Measurements from ENCODE around the gene CCDC70.

CCDC70 gene

GRCh38 chr13:51865838-51866237 lies 4.1 kb downstream of the CCDC70 start:
- no peaks in the 10 kb centered on the region for H3K27me3 ChIP-seq (ENCODE audit: control insufficient read depth, insufficient read depth, low read length)
- no peak overlapping the region for H3K9ac ChIP-seq (ENCODE audit: low read depth, low read length)
- H3K36me3 ChIP-seq (ENCODE audit: control insufficient read depth, insufficient read depth, low read length): no peaks in the 10 kb centered on the region
- H3K4me1 ChIP-seq (ENCODE audit: control insufficient read depth, insufficient read depth, low read length): no peaks in the 10 kb centered on the region
- H3K4me3 ChIP-seq (ENCODE audit: low read depth, low read length): no peak overlapping the region
- H3K27ac ChIP-seq (ENCODE audit: low read depth, low read length): no peak overlapping the region
- no peaks in the 10 kb centered on the region for H3K9me3 ChIP-seq (ENCODE audit: control insufficient read depth, insufficient read depth, low read length)

- H3K36me3 ChIP-seq (ENCODE audit: control insufficient read depth, insufficient read depth, low read length): no peaks in the 10 kb centered on the region
- no peaks in the 10 kb centered on the region for H3K4me1 ChIP-seq (ENCODE audit: control insufficient read depth, insufficient read depth, low read length)
- H3K4me3 ChIP-seq (ENCODE audit: low read depth, low read length): no peak overlapping the region
- no peaks in the 10 kb centered on the region for H3K27me3 ChIP-seq (ENCODE audit: control insufficient read depth, insufficient read depth, low read length)
- no peak overlapping the region for H3K9ac ChIP-seq (ENCODE audit: low read depth, low read length)
- no peak overlapping the region for H3K27ac ChIP-seq (ENCODE audit: low read depth, low read length)
- H3K9me3 ChIP-seq (ENCODE audit: control insufficient read depth, insufficient read depth, low read length): no peaks in the 10 kb centered on the region
Measured at GRCh38 chr13:51867062-51867461, 5.3 kb downstream of the CCDC70 start.

- Histone ChIP-seq H3K9me3 (ENCODE audit: control insufficient read depth, insufficient read depth, low read length) (no peaks in the 10 kb centered on the region), H3K27ac (ENCODE audit: low read depth, low read length) (no peak overlapping the region), H3K9ac (ENCODE audit: low read depth, low read length) (no peak overlapping the region), H3K27me3 (ENCODE audit: control insufficient read depth, insufficient read depth, low read length) (no peaks in the 10 kb centered on the region), H3K4me3 (ENCODE audit: low read depth, low read length) (no peak overlapping the region), H3K36me3 (ENCODE audit: control insufficient read depth, insufficient read depth, low read length) (no peaks in the 10 kb centered on the region), H3K4me1 (ENCODE audit: control insufficient read depth, insufficient read depth, low read length) (no peaks in the 10 kb centered on the region)
Measured at GRCh38 chr13:51869916-51870315, 8.1 kb downstream of the CCDC70 start.

GRCh38 chr13:51870616-51871015 lies 8.8 kb downstream of the CCDC70 start:
- H3K9me3 ChIP-seq (ENCODE audit: control insufficient read depth, insufficient read depth, low read length): no peaks in the 10 kb centered on the region
- H3K9ac ChIP-seq (ENCODE audit: low read depth, low read length): no peak overlapping the region
- H3K27me3 ChIP-seq (ENCODE audit: control insufficient read depth, insufficient read depth, low read length): no peaks in the 10 kb centered on the region
- H3K4me1 ChIP-seq (ENCODE audit: control insufficient read depth, insufficient read depth, low read length): no peaks in the 10 kb centered on the region
- H3K36me3 ChIP-seq (ENCODE audit: control insufficient read depth, insufficient read depth, low read length): no peaks in the 10 kb centered on the region
- no peak overlapping the region for H3K4me3 ChIP-seq (ENCODE audit: low read depth, low read length)
- no peak overlapping the region for H3K27ac ChIP-seq (ENCODE audit: low read depth, low read length)

- Histone ChIP-seq H3K27ac (ENCODE audit: low read depth, low read length) (no peak overlapping the region), H3K9ac (ENCODE audit: low read depth, low read length) (no peak overlapping the region), H3K36me3 (ENCODE audit: control insufficient read depth, insufficient read depth, low read length) (no peaks in the 10 kb centered on the region)
Measured at GRCh38 chr13:51873117-51873798, 11.5 kb downstream of the CCDC70 start.

GRCh38 chr13:51873837-51874236 lies 12.1 kb downstream of the CCDC70 start:
- H3K9me3 ChIP-seq (ENCODE audit: control insufficient read depth, insufficient read depth, low read length): no peaks in the 10 kb centered on the region
- H3K27me3 ChIP-seq (ENCODE audit: control insufficient read depth, insufficient read depth, low read length): no peaks in the 10 kb centered on the region
- no peaks in the 10 kb centered on the region for H3K36me3 ChIP-seq (ENCODE audit: control insufficient read depth, insufficient read depth, low read length)
- H3K9ac ChIP-seq (ENCODE audit: low read depth, low read length): no peak overlapping the region
- H3K4me3 ChIP-seq (ENCODE audit: low read depth, low read length): no peak overlapping the region
- H3K27ac ChIP-seq (ENCODE audit: low read depth, low read length): no peak overlapping the region
- no peaks in the 10 kb centered on the region for H3K4me1 ChIP-seq (ENCODE audit: control insufficient read depth, insufficient read depth, low read length)

More at GRCh38 chr13:51873117-51873798, 11.5 kb downstream of the CCDC70 start:
- H3K27me3 ChIP-seq (ENCODE audit: control insufficient read depth, insufficient read depth, low read length): no peaks in the 10 kb centered on the region
- no peak overlapping the region for H3K4me3 ChIP-seq (ENCODE audit: low read depth, low read length)
- H3K4me1 ChIP-seq (ENCODE audit: control insufficient read depth, insufficient read depth, low read length): no peaks in the 10 kb centered on the region
- no peaks in the 10 kb centered on the region for H3K9me3 ChIP-seq (ENCODE audit: control insufficient read depth, insufficient read depth, low read length)

GRCh38 chr13:51874651-51875050 lies 12.9 kb downstream of the CCDC70 start:
- no peaks in the 10 kb centered on the region for H3K27me3 ChIP-seq (ENCODE audit: control insufficient read depth, insufficient read depth, low read length)
- H3K27ac ChIP-seq (ENCODE audit: low read depth, low read length): no peak overlapping the region
- H3K9ac ChIP-seq (ENCODE audit: low read depth, low read length): no peak overlapping the region
- no peaks in the 10 kb centered on the region for H3K9me3 ChIP-seq (ENCODE audit: control insufficient read depth, insufficient read depth, low read length)
- no peaks in the 10 kb centered on the region for H3K36me3 ChIP-seq (ENCODE audit: control insufficient read depth, insufficient read depth, low read length)
- no peak overlapping the region for H3K4me3 ChIP-seq (ENCODE audit: low read depth, low read length)
- no peaks in the 10 kb centered on the region for H3K4me1 ChIP-seq (ENCODE audit: control insufficient read depth, insufficient read depth, low read length)

GRCh38 chr13:51879133-51879532 lies 17.4 kb downstream of the CCDC70 start:
- no peaks in the 10 kb centered on the region for H3K4me1 ChIP-seq (ENCODE audit: control insufficient read depth, insufficient read depth, low read length)
- no peaks in the 10 kb centered on the region for H3K27me3 ChIP-seq (ENCODE audit: control insufficient read depth, insufficient read depth, low read length)
- no peaks in the 10 kb centered on the region for H3K36me3 ChIP-seq (ENCODE audit: control insufficient read depth, insufficient read depth, low read length)
- H3K9ac ChIP-seq (ENCODE audit: low read depth, low read length): no peak overlapping the region
- H3K27ac ChIP-seq (ENCODE audit: low read depth, low read length): no peak overlapping the region
- H3K4me3 ChIP-seq (ENCODE audit: low read depth, low read length): no peak overlapping the region
- H3K9me3 ChIP-seq (ENCODE audit: control insufficient read depth, insufficient read depth, low read length): no peaks in the 10 kb centered on the region

- no peaks in the 10 kb centered on the region for H3K36me3 ChIP-seq (ENCODE audit: control insufficient read depth, insufficient read depth, low read length)
- no peaks in the 10 kb centered on the region for H3K4me1 ChIP-seq (ENCODE audit: control insufficient read depth, insufficient read depth, low read length)
- H3K4me3 ChIP-seq (ENCODE audit: low read depth, low read length): no peak overlapping the region
- H3K27ac ChIP-seq (ENCODE audit: low read depth, low read length): no peak overlapping the region
- H3K9me3 ChIP-seq (ENCODE audit: control insufficient read depth, insufficient read depth, low read length): no peaks in the 10 kb centered on the region
- no peaks in the 10 kb centered on the region for H3K27me3 ChIP-seq (ENCODE audit: control insufficient read depth, insufficient read depth, low read length)
- no peak overlapping the region for H3K9ac ChIP-seq (ENCODE audit: low read depth, low read length)
Measured at GRCh38 chr13:51881296-51881695, 19.5 kb downstream of the CCDC70 start.

- H3K9ac ChIP-seq (ENCODE audit: low read depth, low read length): no peak overlapping the region
Measured at GRCh38 chr13:51882570-51883225, 20.9 kb downstream of the CCDC70 start.

GRCh38 chr13:51883226-51883600 lies 21.4 kb downstream of the CCDC70 start:
- no peak overlapping the region for H3K9ac ChIP-seq (ENCODE audit: low read depth, low read length)
- no peaks in the 10 kb centered on the region for H3K9me3 ChIP-seq (ENCODE audit: control insufficient read depth, insufficient read depth, low read length)
- no peaks in the 10 kb centered on the region for H3K27me3 ChIP-seq (ENCODE audit: control insufficient read depth, insufficient read depth, low read length)
- H3K4me3 ChIP-seq (ENCODE audit: low read depth, low read length): no peak overlapping the region
- H3K27ac ChIP-seq (ENCODE audit: low read depth, low read length): no peak overlapping the region
- H3K36me3 ChIP-seq (ENCODE audit: control insufficient read depth, insufficient read depth, low read length): no peaks in the 10 kb centered on the region
- H3K4me1 ChIP-seq (ENCODE audit: control insufficient read depth, insufficient read depth, low read length): no peaks in the 10 kb centered on the region

More at GRCh38 chr13:51882570-51883225, 20.9 kb downstream of the CCDC70 start:
- Histone ChIP-seq H3K27ac (ENCODE audit: low read depth, low read length) (no peak overlapping the region), H3K27me3 (ENCODE audit: control insufficient read depth, insufficient read depth, low read length) (no peaks in the 10 kb centered on the region), H3K4me1 (ENCODE audit: control insufficient read depth, insufficient read depth, low read length) (no peaks in the 10 kb centered on the region), H3K9me3 (ENCODE audit: control insufficient read depth, insufficient read depth, low read length) (no peaks in the 10 kb centered on the region), H3K4me3 (ENCODE audit: low read depth, low read length) (no peak overlapping the region), H3K36me3 (ENCODE audit: control insufficient read depth, insufficient read depth, low read length) (no peaks in the 10 kb centered on the region)

Data from HUES48 (cell line).